ENCODE measurements around the gene INTS3. TPM values are rescaled to one million over a fixed set of nuclear protein-coding genes. Genes with fewer than 3 reads are reported as not detected.

INTS3 gene
- total and polyA plus RNA-seq, 10 of the 15 experiments (the other 5 are each of a cell fraction or from before 2014, with no cell fraction given), result 12.6 to 87.4 (median 30.8) TPM

DNA sequence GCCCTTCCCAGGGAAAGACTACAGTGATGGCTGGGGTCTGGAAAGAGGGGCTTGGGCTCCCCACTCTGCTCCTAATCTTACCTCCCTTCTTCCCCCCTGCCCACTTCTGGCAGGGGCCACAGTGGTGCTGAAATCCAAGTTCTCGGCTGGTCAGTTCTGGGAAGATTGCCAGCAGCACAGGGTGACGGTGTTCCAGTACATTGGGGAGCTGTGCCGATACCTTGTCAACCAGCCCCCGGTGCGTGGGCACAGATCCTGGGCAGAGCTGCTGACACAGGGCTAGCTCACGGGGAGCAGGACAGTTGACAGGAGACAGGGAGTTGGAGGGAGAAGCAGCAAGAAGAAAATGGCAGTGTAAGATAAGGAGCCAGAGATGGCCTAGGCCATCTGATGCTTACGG, 49.8 kb downstream of the INTS3 start (continued):
- TF ChIP-seq, protein P1, sequence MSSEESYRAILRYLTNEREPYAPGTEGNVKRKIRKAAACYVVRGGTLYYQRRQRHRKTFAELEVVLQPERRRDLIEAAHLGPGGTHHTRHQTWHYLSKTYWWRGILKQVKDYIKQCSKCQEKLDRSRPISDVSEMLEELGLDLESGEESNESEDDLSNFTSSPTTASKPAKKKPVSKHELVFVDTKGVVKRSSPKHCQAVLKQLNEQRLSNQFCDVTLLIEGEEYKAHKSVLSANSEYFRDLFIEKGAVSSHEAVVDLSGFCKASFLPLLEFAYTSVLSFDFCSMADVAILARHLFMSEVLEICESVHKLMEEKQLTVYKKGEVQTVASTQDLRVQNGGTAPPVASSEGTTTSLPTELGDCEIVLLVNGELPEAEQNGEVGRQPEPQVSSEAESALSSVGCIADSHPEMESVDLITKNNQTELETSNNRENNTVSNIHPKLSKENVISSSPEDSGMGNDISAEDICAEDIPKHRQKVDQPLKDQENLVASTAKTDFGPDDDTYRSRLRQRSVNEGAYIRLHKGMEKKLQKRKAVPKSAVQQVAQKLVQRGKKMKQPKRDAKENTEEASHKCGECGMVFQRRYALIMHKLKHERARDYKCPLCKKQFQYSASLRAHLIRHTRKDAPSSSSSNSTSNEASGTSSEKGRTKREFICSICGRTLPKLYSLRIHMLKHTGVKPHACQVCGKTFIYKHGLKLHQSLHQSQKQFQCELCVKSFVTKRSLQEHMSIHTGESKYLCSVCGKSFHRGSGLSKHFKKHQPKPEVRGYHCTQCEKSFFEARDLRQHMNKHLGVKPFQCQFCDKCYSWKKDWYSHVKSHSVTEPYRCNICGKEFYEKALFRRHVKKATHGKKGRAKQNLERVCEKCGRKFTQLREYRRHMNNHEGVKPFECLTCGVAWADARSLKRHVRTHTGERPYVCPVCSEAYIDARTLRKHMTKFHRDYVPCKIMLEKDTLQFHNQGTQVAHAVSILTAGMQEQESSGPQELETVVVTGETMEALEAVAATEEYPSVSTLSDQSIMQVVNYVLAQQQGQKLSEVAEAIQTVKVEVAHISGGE (CRISPR knock-in tag; IDR thresholded peaks at IDR 0.05), result no peak
- TF ChIP-seq ELK1 (IDR thresholded peaks at IDR 0.05; ENCODE audit: low read depth, low read length) (no peak), BRCA1 (IDR thresholded peaks at IDR 0.05; ENCODE audit: low read depth, low read length) (no peak)
- TF ChIP-seq, protein P2, sequence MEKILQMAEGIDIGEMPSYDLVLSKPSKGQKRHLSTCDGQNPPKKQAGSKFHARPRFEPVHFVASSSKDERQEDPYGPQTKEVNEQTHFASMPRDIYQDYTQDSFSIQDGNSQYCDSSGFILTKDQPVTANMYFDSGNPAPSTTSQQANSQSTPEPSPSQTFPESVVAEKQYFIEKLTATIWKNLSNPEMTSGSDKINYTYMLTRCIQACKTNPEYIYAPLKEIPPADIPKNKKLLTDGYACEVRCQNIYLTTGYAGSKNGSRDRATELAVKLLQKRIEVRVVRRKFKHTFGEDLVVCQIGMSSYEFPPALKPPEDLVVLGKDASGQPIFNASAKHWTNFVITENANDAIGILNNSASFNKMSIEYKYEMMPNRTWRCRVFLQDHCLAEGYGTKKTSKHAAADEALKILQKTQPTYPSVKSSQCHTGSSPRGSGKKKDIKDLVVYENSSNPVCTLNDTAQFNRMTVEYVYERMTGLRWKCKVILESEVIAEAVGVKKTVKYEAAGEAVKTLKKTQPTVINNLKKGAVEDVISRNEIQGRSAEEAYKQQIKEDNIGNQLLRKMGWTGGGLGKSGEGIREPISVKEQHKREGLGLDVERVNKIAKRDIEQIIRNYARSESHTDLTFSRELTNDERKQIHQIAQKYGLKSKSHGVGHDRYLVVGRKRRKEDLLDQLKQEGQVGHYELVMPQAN (conservative IDR thresholded peaks at IDR 0.05), result no peak
- TF ChIP-seq, protein P3, sequence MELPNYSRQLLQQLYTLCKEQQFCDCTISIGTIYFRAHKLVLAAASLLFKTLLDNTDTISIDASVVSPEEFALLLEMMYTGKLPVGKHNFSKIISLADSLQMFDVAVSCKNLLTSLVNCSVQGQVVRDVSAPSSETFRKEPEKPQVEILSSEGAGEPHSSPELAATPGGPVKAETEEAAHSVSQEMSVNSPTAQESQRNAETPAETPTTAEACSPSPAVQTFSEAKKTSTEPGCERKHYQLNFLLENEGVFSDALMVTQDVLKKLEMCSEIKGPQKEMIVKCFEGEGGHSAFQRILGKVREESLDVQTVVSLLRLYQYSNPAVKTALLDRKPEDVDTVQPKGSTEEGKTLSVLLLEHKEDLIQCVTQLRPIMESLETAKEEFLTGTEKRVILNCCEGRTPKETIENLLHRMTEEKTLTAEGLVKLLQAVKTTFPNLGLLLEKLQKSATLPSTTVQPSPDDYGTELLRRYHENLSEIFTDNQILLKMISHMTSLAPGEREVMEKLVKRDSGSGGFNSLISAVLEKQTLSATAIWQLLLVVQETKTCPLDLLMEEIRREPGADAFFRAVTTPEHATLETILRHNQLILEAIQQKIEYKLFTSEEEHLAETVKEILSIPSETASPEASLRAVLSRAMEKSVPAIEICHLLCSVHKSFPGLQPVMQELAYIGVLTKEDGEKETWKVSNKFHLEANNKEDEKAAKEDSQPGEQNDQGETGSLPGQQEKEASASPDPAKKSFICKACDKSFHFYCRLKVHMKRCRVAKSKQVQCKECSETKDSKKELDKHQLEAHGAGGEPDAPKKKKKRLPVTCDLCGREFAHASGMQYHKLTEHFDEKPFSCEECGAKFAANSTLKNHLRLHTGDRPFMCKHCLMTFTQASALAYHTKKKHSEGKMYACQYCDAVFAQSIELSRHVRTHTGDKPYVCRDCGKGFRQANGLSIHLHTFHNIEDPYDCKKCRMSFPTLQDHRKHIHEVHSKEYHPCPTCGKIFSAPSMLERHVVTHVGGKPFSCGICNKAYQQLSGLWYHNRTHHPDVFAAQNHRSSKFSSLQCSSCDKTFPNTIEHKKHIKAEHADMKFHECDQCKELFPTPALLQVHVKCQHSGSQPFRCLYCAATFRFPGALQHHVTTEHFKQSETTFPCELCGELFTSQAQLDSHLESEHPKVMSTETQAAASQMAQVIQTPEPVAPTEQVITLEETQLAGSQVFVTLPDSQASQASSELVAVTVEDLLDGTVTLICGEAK (IDR thresholded peaks at IDR 0.05; ENCODE audit: borderline replicate concordance), result no peak

All from GM12878 (cell line).